HG03378 (cell line): Measurements from ENCODE around the gene CEP128.
A peak's percentile ranks its signal among the peaks of the same experiment; 100 is the strongest.

Experiments used
- ATAC-seq: cut with Tn5 transposase; IDR thresholded peaks from one replicate; pipeline ENCODE4 v1.9.1; 2021; ENCODE audit warnings: mild to moderate bottlenecking, moderate library complexity; ENCODE audit not compliant: unreplicated experiment

CEP128 gene

DNA sequence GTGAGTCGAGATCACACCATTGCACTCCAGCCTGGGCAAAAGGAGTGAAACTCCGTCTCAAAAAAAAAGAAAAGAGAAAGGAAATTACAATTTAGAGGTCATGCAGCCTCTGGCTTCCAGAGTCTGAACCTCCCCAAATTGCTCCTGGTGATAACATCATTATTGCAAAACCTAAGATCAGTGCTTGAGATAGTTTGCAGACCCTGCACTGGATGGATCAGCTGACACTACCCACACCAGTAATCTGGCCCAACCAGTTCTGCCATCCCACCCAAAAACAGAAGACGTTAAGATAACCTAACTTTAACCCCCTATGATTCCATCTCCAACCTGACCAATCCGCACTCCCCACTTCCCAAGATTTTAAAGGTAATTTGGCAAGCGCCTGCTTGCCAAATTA lies 376.5 kb downstream of the CEP128 start:
- ATAC-seq, result no peak

DNA sequence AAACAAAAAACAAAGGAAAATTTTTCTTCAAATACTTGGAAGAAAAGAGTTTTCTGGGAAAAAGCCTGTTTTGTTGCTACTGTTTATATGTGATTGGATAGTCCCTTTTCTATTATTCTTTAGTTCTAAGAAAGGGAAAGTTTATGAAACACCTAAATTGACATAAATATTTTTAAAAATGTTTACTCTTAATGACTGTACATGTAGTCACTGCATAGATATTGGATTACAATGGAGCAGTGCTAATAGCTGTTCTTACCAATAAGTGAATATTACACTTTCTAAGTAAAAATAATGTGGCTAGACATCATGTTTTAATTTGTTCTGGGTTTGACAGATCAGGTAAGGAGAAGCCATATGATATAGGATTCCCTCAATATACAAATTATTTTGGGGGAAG lies 377.5 kb downstream of the CEP128 start:
- ATAC-seq, result no peak

DNA sequence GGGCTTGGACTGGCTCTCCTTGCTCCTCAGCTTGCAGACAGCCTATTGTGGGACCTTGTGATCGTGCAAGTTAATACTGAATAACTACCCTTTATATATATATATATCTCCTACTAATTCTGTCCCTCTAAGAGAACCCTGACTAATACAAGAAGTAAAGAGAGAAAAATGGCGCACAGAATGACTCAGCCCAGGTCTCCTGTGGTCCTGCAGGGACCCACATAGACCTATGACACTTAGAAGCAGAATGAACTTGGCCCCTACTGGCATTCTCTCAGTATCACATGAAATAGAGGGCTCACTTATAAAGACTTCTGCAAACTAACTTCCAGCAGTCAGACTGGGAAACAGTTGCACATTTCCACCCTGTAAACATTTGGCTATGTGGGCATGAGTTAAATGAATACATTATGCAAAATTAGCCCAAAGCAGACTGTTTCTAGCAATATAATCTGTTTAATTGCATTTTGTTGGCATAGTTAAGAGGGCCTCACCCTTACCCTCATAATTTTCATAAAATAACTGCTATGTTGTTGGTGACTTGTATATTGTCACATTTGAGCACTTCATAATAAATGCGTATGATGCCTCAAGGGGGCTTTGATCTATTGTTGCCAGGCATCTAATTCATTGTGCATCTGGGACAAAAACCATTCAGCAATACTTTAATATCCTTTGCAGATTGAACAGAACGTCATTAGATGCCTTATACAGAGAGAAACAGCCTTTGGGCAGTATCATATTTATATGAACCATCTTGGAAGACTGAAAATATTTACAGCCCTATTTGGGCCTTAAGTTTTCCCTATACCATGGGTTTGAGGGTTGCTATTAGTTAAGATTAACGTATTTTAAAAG lies 380.5 kb downstream of the CEP128 start:
- peak; percentile 93 for ATAC-seq

DNA sequence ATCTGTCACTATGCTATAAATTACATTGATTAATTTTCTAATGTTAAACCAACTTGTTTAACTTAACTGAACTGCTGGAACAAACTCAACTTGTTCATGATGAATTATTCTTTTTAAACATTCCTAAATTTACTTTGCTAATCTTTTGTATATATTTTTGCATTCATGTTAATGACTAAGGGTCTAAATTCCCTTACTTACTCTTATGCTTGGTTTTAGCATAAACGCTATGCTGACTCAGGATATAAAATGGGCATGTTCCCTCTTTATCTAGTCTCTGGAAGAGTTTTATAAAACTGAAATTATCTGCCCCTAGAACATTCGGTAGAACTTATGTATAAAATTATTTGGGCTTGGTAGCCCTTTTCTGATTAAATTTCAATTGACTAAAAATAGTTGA lies 387.4 kb downstream of the CEP128 start:
- ATAC-seq, result no peak

DNA sequence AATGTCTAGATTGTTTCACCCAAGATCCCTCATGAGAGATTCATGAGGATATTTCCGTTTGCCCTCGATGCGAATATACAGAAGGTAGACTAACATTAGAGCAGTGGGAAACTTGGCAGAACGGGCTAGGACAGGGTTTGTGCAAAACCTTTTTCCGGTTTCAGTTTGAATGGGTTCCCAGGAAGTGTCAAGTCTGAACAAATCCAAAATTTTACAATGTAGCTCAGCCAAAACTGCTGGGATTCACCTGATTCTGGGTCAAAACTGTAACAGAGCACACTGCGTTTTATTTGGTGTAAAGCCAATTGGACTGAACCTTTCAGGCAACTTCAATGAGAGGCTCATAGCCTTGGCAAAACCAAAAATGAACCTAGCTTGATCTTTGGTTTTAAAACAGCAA lies 392.4 kb downstream of the CEP128 start:
- ATAC-seq, result no peak

DNA sequence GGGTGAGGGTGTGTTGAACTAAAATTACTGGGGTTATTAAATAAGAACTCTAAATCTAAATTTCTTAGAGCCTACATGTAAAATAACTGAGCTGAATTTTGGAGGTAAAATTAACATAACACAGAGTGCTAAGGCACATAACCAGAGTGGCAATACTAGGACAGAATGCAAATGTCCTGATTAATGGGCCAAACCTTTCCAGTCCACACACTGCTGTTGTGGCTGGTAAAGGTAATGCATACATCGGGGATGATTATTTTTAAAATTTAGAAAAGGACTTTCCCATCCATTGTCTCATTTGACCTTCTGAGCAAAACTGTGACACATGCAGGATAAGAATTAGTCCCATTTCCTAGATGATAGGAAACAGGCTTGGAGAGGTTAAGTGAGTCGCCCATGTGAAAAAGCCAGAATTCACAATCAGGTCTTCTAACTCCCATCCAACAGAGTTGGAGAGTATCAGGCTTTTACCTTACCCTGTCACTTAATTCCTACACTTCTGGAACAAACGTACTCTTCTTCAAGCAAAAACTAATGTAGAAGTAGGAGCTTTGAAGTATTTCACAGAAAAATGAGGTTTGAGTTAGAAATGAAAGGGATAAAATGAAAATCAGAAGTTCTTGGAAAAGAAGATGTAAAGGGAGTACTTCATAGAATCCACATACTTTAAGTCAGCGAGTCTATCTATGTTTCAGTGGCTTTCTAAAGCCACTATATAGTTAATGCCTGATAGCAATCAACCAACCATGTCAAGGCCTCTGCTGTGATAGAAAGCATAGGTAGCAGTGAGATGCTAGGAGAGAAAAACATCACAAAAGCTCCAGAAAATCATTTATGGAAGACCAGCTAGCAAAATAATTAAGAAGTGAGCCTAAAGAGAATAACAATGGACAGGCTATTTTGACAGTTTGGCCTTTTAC lies 395.3 kb downstream of the CEP128 start:
- ATAC-seq, result no peak

DNA sequence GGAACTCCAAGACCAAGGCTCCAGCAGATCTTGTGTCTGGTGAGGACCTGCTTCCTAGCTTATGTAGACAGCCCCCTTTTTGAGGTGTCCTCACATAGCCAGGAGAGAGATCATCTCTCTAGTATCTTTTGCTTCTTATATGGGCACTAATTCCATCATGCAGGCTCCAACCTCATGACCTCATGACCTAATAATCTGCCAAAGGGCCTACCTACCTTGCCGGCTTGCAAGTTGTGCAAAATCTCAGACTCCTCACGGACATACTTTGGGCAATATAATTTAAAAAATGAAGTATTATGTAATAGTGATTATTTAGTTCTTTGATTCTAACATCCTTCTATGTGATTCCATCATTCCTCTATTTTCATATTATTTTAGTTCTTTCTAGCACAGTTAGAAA lies 397.2 kb downstream of the CEP128 start:
- no peak for ATAC-seq

DNA sequence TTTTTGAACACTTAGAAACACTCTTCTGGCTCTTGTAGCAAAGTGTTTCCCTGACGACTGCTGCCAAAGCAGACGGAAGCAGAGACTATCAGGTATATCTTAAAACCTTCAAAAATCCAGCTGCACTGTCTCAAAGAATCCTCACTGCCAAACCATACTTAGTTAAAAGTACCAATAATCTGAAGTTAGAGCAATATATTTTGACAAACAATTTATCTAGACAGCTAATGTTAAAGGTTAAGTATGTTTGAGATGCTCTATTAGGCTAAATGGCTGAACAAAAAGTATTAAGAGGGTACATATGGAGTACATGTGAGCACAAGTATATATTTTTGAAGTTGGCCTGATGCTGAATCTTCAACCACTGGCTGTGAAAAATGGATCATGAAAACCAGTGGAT lies 398.3 kb downstream of the CEP128 start:
- ATAC-seq, result no peak

DNA sequence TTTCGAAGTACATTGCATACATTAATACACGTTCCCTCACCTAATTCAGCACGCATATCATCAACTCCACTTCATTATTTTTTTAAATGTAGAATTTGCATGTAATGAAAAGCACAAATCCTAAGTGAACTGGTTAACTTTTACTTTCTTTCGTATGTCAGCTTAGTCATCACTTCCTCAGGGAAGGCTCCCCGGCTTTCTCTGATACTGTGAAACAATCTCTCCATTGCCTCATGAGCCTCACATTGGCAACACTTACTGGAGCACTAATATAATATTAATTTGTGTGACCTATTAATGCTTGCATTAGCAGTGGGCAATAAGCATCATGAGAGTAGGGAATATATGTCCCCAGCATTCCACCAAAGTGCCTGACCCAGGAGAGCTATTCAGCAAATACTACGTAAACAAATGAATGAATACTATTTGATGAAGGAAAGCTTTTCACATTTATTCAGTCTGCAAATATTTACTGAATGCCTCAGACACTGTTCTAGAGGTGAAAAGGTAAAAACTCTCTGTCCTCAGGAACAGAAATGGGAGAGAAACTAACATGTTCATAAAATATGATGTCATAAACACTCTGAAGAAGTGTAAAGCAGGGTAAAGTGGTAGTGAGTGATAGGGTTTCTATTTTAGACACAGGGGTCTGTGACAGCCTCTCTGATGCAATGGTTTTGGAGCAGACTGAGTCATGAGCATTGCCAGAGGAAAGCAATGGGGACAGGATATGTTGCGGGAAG lies 402.7 kb downstream of the CEP128 start:
- no peak for ATAC-seq

DNA sequence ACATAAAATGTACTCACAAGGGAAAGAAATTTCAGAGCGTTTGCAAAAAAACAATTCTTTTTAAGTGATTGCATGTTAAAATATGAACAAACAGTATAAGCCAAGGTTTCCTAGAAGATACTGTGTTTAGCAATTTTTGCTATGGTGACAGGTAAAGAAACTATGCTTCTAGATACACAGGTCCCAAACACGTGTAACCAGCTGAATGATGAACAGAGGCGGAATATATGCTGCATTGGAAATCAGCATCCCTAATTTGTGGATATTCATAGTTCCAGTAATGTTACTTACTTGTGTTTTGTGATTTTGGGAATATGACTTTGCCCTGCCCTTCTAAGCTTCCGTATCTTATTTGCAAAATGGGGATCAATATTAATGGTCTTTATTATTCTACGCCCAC lies 403.9 kb downstream of the CEP128 start:
- no peak for ATAC-seq

DNA sequence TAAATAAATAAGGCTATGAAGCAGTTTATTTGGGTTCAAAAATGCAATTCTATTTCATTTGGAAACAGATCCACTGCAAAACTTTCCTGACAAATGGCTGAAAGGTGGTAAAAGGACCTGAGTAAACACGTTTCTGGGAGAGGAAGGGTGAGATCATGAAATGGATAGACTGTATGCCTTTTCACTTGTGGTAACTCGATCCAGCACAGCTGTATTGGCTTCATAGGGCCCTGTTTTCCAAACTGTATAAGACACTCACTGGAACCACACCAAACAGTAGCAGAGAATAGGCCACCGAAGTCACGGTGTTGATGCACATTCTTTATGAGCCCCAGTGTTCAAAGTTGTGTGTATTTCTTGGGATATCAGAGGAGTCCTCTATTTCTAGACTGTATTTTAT lies 405.1 kb downstream of the CEP128 start:
- ATAC-seq, result no peak

DNA sequence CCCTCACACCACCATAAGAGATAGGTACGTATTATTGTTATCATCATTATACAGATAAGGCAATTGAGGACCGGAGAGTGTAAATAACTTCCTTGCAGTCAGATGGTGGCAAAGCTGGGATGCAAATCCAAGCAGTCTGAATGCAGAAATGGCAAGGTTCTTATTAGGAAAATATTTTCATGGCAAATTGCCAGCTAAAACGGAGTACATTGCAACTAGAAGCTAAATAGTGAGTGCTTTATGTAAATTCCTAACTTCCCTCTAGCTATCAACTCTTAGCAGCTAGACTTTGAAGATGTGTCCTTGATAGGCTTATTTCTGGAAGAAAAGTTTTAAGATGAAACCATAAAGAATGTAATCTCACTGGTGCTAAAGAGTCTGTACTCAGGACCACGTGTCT lies 406.4 kb downstream of the CEP128 start:
- ATAC-seq, result no peak

DNA sequence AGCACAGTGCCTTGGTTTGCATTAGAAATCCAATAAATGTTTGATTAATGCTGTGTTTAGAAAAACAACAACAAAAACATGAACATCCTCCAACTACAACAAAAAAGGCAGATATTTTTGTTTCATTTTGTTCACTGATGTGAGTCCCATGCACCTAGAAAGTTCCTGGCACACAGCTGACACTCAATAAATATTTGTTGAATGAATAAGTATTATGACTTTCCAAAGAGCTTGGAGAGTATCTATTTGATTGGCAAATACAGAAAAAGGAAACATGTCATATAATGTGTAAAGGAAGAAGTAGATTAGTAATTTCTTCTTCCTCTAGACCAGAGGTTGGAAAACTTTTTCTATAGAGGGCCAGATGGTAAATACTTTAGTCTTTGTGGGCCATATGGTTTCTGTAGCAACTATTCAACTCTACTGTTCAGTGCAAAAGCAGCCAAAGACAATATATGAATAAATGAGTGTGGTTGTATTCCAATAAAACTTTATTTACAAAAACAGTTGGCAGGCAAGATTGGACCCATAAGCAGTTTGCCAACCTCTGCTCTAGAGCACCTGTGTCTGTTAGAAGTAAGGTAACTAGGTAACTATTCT lies 417.9 kb downstream of the CEP128 start:
- no peak for ATAC-seq

DNA sequence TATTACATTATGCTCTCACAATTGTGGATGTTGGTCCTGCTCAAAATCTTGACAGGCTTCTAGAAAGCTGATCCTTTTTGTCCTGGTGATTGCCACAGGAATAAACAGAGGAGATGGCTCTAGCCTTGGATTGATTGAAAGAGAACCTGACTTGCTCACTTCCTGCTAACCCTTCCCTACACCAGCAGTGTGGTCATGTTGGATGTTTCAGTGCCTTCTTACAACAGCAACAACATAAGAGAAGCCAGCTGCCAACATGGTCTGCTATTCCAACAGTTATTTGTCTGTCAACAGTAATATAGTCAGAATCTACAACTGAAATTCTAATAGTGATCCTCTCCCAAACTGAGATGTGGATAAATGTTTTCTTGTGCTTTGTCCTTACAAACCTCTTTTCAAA lies 418.6 kb downstream of the CEP128 start:
- ATAC-seq, result no peak

DNA sequence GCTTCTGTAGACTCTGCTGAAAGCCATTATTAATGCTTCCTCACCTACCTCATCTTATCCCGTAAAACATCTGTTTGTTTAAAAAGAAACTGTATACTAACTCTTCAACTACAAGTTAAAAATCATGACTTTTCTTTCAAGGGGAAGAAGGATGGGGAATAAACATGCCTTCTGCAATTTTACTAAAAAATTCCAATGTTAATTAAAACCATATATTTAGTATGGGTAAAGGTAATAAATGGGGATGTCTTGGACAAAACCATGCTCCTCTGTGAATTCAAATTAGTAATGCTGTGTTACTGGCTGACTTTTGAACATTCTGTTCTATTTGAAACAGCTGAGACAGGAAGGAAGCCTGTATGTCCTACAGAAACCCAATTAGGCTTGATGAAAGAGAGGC lies 419.1 kb downstream of the CEP128 start:
- ATAC-seq, result no peak

DNA sequence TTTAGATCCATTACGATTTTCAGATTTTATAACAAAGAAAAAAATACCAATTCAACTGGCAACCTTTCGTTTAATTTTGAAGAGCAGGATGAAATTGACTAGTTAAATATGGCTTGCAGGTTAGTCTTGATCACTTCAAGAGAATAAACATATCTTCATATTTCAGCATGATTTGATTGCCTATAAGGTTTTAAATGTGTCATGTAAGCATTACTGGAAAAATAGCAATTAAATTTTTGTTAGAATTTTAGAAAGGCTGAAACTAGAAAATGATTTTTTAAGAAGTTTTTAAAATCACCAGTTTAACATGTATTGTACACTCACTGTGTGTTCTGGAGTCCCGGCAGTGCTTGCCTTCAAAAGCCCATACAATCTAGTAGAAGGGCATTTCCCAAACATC lies 420.1 kb downstream of the CEP128 start:
- ATAC-seq, result no peak

DNA sequence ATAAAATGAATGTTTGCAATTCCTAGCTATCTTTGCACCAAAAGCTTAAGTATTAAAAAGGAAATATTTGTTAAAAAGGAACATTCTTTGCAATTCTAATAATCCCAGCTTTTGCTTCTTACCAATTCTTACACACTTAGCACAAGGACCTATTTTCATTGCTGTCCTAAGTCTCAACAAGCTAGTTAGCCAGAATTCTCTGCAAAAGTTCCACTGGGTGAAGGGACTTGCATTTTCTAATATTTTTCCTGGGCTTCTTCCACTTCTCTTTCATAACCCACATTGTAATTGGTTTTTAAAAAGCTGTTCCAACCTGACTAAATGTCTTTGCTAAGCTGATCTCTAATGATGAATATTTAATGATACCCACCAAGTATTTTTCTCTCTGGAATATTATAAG lies 422.5 kb downstream of the CEP128 start:
- ATAC-seq, result no peak

DNA sequence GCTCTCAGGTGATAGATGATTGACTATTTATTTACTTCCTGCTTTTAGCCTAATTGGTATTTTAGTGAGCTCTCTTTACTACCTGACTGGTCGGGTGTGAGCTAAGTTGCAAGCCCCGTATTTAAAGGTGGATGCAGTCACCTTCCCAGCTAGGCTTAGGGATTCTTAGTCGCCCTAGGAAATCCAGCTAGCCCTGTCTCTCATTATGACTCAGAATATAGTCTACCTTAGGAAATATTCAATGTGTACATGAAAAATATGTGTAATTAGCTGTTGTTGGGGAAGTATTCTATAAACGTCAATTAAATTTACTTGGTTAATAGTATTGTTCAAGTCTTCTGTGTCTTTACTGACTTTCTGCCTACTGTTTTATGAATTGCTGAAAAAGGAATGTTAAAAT lies 423.4 kb downstream of the CEP128 start:
- no peak for ATAC-seq

DNA sequence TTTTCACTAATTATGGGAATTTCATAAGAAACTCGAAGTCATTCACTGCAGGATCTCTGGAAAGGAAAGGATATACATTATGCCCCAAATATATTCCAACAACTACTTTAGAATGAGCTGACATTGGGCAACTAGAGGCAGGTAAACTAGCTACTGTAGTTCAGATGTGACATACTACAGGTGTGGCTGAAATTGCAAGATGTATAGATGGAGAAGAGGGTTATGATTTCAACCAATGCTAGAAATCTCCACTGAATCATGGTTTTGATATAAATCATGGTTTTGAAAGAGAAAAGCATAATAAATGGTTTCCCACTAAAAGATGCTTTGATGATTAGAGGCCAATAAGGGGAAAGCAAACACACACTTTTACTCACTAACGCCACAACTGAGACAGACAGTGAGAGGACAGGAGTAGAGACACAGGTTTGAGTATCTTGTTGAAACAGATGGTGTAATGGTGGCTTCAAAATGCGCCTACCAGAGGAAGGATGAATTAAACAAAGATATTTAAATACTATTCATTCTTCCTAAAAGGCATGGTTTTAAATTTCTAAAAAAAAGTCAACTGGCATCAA lies 434.2 kb downstream of the CEP128 start:
- ATAC-seq, result no peak

DNA sequence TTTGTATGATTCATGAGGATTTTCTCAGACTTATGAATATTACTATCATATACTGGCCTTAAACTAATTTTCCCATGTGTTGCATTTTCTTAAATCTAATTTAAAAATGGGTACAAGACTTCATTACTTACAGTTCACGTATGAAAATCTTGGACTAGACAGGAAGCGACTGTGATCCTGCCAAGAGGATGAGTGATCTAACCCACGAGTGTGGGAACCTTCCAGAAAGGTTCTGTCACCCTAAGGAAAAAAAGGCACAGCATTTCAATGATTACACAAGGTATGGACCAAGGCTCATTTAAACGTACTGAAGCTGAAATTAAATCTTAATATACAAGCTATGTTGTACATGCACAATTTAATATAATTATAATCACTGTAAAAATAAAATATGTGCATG lies 436.8 kb downstream of the CEP128 start:
- ATAC-seq, result no peak

DNA sequence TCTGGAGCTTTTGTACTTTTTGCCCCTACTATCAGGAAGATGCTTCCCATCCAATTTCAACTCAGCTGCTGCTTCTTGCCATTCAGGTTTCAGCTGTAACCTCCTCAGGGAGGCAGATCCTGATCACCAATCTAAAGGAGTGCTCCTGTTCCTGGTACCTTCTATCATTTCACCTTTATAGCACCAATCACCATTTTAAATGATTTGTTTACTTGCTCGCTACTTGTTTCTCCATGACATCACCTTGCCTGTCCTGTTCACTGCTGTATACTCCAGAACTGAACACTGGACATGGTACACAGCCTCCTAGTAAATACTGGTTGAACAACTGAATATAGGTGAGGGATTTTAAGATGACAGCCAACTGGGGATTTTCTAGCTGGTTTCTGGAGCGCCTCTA lies 443.0 kb downstream of the CEP128 start:
- ATAC-seq, result no peak
